Epithelial cell of esophagus (primary cell): ENCODE measurements around the gene FURIN.

Source experiments
- DNase-seq: peaks from one replicate; pipeline ENCODE4 v3.0.0; 2010; ENCODE audit warnings: low read depth
- H3K4me3 ChIP-seq: 2 replicates; pipeline ENCODE4 v1.5.1; 2011; ENCODE audit warnings: mild to moderate bottlenecking, low read length, control low read depth
- CTCF ChIP-seq: IDR thresholded peaks from 2 replicates; pipeline ENCODE4 v1.5.1; 2011; ENCODE audit warnings: low read depth, mild to moderate bottlenecking, low read length, control low read depth, inconsistent platforms; ENCODE audit not compliant: insufficient read depth; ENCODE audit errors: missing control alignments

Gene FURIN

GRCh38 chr15:90880381-90881145 lies 12.2 kb downstream of the FURIN start:
- DNase-seq: no peak
- H3K4me3 ChIP-seq: no peak overlapping the region
- no peak for TF ChIP-seq CTCF

- DNase-seq: no peak
- no peak overlapping the region for H3K4me3 ChIP-seq
- TF ChIP-seq CTCF: no peak
Measured at GRCh38 chr15:90881181-90881977, 13.0 kb downstream of the FURIN start.

- DNase-seq: no peak
- H3K4me3 ChIP-seq: no peak overlapping the region
- TF ChIP-seq CTCF: no peak
Measured at GRCh38 chr15:90881978-90882721, 13.8 kb downstream of the FURIN start.

- DNase-seq: no peak
- no peak for TF ChIP-seq CTCF
- H3K4me3 ChIP-seq: no peak overlapping the region
Measured at GRCh38 chr15:90882781-90883525, 14.6 kb downstream of the FURIN start.

GRCh38 chr15:90883526-90883975 lies 15.2 kb downstream of the FURIN start:
- no peak for TF ChIP-seq CTCF
- no peak for DNase-seq
- H3K4me3 ChIP-seq: no peak overlapping the region

- H3K4me3 ChIP-seq: peak within 1 kb of the TSS; percentile 17
Measured at GRCh38 chr15:90883976-90884718, 15.8 kb downstream of the FURIN start, which contains the start of gene FES. Gene FES, plus strand, starts transcription at chr15:90884504. Its CDS starts 542 bp downstream, at chr15:90885046.

More at GRCh38 chr15:90883976-90884718, 15.8 kb downstream of the FURIN start, which contains the start of gene FES:
- no peak for TF ChIP-seq CTCF
- DNase-seq: no peak
